Smooth muscle cell (in vitro differentiated cells): ENCODE data around the gene COX7B. TPM values are rescaled to one million over a fixed set of nuclear protein-coding genes. Genes with fewer than 3 reads are reported as not detected.
A peak's percentile ranks its signal among the peaks of the same experiment; 100 is the strongest.

Experiments used
- DNase-seq: peaks from one replicate; lab custom pipeline; 2025; ENCODE audit not compliant: unreplicated experiment; lab: John Stamatoyannopoulos, UW
- H2AFZ ChIP-seq: fragments of 200-600 bp; sonication (generic); 2 replicates; pipeline ENCODE4 v1.6.0; 2016; ENCODE audit warnings: antibody characterized with exemption, low read depth, mild to moderate bottlenecking
- H3F3A ChIP-seq: fragments of 200-600 bp; sonication (generic); 2 replicates; pipeline ENCODE4 v1.6.0; 2017; ENCODE audit warnings: antibody characterized with exemption, low read depth
- H3K27ac ChIP-seq: fragments of 200-600 bp; sonication (generic); 2 replicates; pipeline ENCODE4 v1.5.1; 2016; ENCODE audit warnings: low read depth, mild to moderate bottlenecking
- H3K27me3 ChIP-seq: fragments of 200-600 bp; sonication (generic); 2 replicates; pipeline ENCODE4 v1.6.1; 2016; ENCODE audit warnings: low read depth, mild to moderate bottlenecking
- H3K36me3 ChIP-seq: fragments of 200-600 bp; sonication (generic); 2 replicates; pipeline ENCODE4 v1.5.1; 2016; ENCODE audit warnings: low read depth
- H3K4me1 ChIP-seq: fragments of 200-600 bp; sonication (generic); 2 replicates; pipeline ENCODE4 v1.5.1; 2016; ENCODE audit warnings: low read depth
- H3K4me2 ChIP-seq: fragments of 200-600 bp; sonication (generic); 2 replicates; pipeline ENCODE4 v1.6.0; 2016; ENCODE audit warnings: mild to moderate bottlenecking
- H3K4me3 ChIP-seq: fragments of 200-600 bp; sonication (generic); 2 replicates; pipeline ENCODE4 v1.5.1; 2016; ENCODE audit warnings: mild to moderate bottlenecking
- H3K79me2 ChIP-seq: fragments of 200-600 bp; sonication (generic); 2 replicates; pipeline ENCODE4 v1.6.0; 2016; ENCODE audit warnings: low read depth, mild to moderate bottlenecking
- H3K9ac ChIP-seq: fragments of 200-600 bp; sonication (generic); 2 replicates; pipeline ENCODE4 v1.6.0; 2016; ENCODE audit warnings: low read depth
- H3K9me3 ChIP-seq: fragments of 200-600 bp; sonication (generic); replicated peaks from 2 replicates; pipeline ENCODE4 v1.5.1; 2016; ENCODE audit warnings: low read depth
- H4K20me1 ChIP-seq: fragments of 200-600 bp; sonication (generic); 2 replicates; pipeline ENCODE4 v1.6.0; 2016; ENCODE audit warnings: low read depth
- CTCF ChIP-seq: fragments of 200-600 bp; sonication (generic); IDR thresholded peaks from 2 replicates; pipeline ENCODE4 v1.5.1; 2017; ENCODE audit warnings: borderline replicate concordance, mild to moderate bottlenecking, antibody characterized with exemption; ENCODE audit not compliant: insufficient read depth, poor library complexity, severe bottlenecking
- WGBS: methylation state at CpG from one replicate; pipeline ENCODE4 v1.1.7; 2016; ENCODE audit warnings: low lambda C conversion rate; 5-methylcytosine and 5-hydroxymethylcytosine counted together
- polyA plus RNA-seq: library from polyadenylated mRNA; unstranded; fragments of >200 nt; fragmentation: Nextera tagmentation; extraction: Ambion mirVana; gene quantifications from 2 replicates; pipeline ENCODE4 v1.2.1, GENCODE V29; 2016
- total RNA-seq: library from RNA; depleted of rRNA; stranded (reverse); fragments of >200 nt; gene quantifications from 2 replicates; pipeline ENCODE4 v1.2.3, GENCODE V29; 2014

COX7B gene
- total and polyA plus RNA-seq, 2 experiments from 2014 or later, result 483 to 503 TPM

GRCh38 chrX:77893713-77894112 is 5.6 kb upstream of the COX7B start:
- no peak overlapping the region for H2AFZ ChIP-seq
- 80% methylated on average over 10 of the region's 10 CpGs for whole genome bisulfite sequencing
- H4K20me1 ChIP-seq, result peaks cover 16% of the 10 kb centered on the region
- peak overlapping the region; percentile 67 for H3K4me3 ChIP-seq
- no peaks in the 10 kb centered on the region for H3K9me3 ChIP-seq
- no peaks in the 10 kb centered on the region for H3K27me3 ChIP-seq
- H3K9ac ChIP-seq, result no peak overlapping the region
- peaks cover 9% of the 10 kb centered on the region for H3K4me1 ChIP-seq
- peak overlapping the region; percentile 87 for H3K4me2 ChIP-seq
- no peaks in the 10 kb centered on the region for H3K36me3 ChIP-seq
- DNase-seq, result no peak
- H3K79me2 ChIP-seq, result peaks cover 56% of the 10 kb centered on the region
- no peak overlapping the region for H3K27ac ChIP-seq
- H3F3A ChIP-seq, result no peaks in the 10 kb centered on the region
- no peak for TF ChIP-seq CTCF

GRCh38 chrX:77894921-77895886 is 4.1 kb upstream of the COX7B start, which contains the start of gene MAGT1:
MAGT1 (minus strand) TSS chrX:77895435; CDS start chrX:77895410, 25 bp downstream.
- Histone ChIP-seq H3K79me2 (peaks cover 49% of the 10 kb centered on the region), H3K36me3 (no peaks in the 10 kb centered on the region)
- 41% methylated on average over 49 of the region's 49 CpGs for WGBS

GRCh38 chrX:77900688-77901087 is 1.4 kb downstream of the COX7B start:
- Histone ChIP-seq H3K9me3 (no peaks in the 10 kb centered on the region), H3K4me1 (peaks cover 4% of the 10 kb centered on the region), H3K27ac (peak overlapping the region; percentile 88), H3K4me3 (peak overlapping the region; percentile 68), H3K4me2 (peak overlapping the region; percentile 78), H3K9ac (peak overlapping the region; percentile 87), H3K27me3 (no peaks in the 10 kb centered on the region), H2AFZ (no peak overlapping the region), H3K36me3 (no peaks in the 10 kb centered on the region), H3K79me2 (peaks cover 25% of the 10 kb centered on the region), H4K20me1 (peaks cover 3% of the 10 kb centered on the region), H3F3A (no peaks in the 10 kb centered on the region)
- 74% methylated on average over 1 of the region's 1 CpG for WGBS
- DNase-seq, result no peak
- TF ChIP-seq CTCF, result no peak

More at GRCh38 chrX:77894921-77895886, 4.1 kb upstream of the COX7B start, which contains the start of gene MAGT1:
- peak within 1 kb of the TSS; percentile 94 for H3K9ac ChIP-seq
- H4K20me1 ChIP-seq, result peaks cover 16% of the 10 kb centered on the region
- H3F3A ChIP-seq, result no peaks in the 10 kb centered on the region
- H3K4me2 ChIP-seq, result peak within 1 kb of the TSS; percentile 87
- H3K4me1 ChIP-seq, result peaks cover 9% of the 10 kb centered on the region
- DNase-seq, result peak; percentile 41
- TF ChIP-seq CTCF, result no peak
- H3K4me3 ChIP-seq, result peak within 1 kb of the TSS; percentile 67
- H3K9me3 ChIP-seq, result no peaks in the 10 kb centered on the region
- H3K27me3 ChIP-seq, result no peaks in the 10 kb centered on the region
- peak within 1 kb of the TSS; percentile 67 for H2AFZ ChIP-seq
- H3K27ac ChIP-seq, result peak within 1 kb of the TSS; percentile 94
